Measurements from ENCODE around the gene DCT.

DNA sequence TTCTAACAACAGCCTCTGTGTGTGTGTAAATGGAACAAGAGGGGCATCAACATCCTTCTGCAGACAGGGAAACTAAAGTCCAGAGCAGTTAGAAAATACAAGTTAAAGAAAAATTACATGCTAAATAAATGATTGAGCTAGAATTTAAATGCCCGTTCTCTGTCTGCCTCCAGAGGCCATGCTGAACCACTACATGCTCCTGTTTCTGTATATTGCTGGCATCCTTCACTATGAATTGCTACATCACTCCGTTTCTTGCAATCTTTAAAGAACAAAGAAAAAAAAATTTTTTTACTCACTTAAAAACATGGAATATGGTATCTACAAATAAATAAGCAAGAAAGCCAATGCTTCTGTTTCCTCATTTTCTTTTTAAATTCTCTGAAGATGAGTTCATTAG lies 47.9 kb downstream of the DCT start:
- TF ChIP-seq, protein P1, sequence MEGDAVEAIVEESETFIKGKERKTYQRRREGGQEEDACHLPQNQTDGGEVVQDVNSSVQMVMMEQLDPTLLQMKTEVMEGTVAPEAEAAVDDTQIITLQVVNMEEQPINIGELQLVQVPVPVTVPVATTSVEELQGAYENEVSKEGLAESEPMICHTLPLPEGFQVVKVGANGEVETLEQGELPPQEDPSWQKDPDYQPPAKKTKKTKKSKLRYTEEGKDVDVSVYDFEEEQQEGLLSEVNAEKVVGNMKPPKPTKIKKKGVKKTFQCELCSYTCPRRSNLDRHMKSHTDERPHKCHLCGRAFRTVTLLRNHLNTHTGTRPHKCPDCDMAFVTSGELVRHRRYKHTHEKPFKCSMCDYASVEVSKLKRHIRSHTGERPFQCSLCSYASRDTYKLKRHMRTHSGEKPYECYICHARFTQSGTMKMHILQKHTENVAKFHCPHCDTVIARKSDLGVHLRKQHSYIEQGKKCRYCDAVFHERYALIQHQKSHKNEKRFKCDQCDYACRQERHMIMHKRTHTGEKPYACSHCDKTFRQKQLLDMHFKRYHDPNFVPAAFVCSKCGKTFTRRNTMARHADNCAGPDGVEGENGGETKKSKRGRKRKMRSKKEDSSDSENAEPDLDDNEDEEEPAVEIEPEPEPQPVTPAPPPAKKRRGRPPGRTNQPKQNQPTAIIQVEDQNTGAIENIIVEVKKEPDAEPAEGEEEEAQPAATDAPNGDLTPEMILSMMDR (IDR thresholded peaks at IDR 0.05; ENCODE audit: low read depth, low read length) = no peak
- no peak for TF ChIP-seq POLR2A (IDR thresholded peaks at IDR 0.05; ENCODE audit: extremely low read depth, insufficient read length)
- TF ChIP-seq, protein P2, sequence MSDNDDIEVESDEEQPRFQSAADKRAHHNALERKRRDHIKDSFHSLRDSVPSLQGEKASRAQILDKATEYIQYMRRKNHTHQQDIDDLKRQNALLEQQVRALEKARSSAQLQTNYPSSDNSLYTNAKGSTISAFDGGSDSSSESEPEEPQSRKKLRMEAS (IDR thresholded peaks at IDR 0.05; ENCODE audit: low read depth, low read length) = no peak

Data from NB4 (cell line).